ENCODE results near the gene HEATR9.

DNA sequence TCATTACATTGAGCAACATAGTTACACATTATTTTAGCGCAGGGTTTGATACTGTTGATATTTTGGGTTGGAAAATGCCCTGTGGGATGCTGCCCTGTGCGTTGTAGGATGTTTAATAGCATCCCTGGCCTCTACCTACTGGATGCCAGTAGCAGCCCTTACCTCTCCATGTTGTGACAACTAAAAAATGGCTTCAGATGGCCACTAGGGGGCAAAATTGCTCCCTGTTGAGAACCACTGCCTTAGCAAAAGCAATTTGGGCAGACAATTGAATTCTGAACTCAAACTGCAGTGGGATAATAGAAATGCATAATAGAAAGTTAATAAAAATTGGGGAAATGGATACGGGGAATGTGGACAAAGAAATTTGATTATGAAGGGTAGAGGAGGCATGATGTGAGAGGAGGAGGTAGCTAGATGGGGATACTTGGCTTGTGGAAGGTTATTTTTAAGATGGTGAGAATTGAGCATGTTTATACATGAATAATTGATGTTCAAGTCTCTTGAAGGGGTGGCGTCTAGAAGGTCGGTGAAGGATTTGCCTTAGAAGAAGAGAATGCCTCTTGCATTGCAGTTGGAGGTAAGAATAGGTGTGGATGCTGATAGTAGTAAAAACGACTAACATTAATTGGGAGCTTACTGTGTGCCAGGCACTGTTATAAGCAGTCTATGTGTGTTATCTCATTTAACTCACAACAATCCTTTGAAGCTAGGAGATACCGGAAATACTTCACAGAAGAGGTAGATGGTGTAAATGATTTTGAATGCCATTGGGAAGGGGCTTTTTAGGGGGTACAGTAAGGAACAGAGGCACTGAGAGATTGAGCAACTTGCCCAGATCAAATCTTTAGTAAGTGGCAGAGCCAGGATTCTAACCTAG is 19.0 kb downstream of the HEATR9 start:
- no peak for TF ChIP-seq POLR2AphosphoS5 (IDR thresholded peaks at IDR 0.05; ENCODE audit: borderline replicate concordance, low read depth, low read length)
- no peak for TF ChIP-seq EZH2 (IDR thresholded peaks at IDR 0.05)
